GM19238 (cell line): ENCODE data around the gene KIAA0825.
"Not testable (repeated sequence)": the region's sequence is repeated elsewhere in the genome, so short reads cannot be mapped to it uniquely, and the experiment has no call there.

ENCODE experiments used
- DNase-seq: peaks from one replicate; pipeline ENCODE4 v3.0.0; 2011; ENCODE audit warnings: low spot score; ENCODE audit not compliant: insufficient read length

KIAA0825 gene

GRCh38 chr5:94181895-94182294 lies 436.5 kb downstream of the KIAA0825 start:
- no peak for DNase-seq

GRCh38 chr5:94180761-94181160 lies 437.6 kb downstream of the KIAA0825 start:
- DNase-seq = no peak

GRCh38 chr5:94175912-94176311 lies 442.5 kb downstream of the KIAA0825 start:
- no peak for DNase-seq

- no peak for DNase-seq
Measured at GRCh38 chr5:94174748-94175411, 443.5 kb downstream of the KIAA0825 start.

GRCh38 chr5:94173100-94173499 lies 445.3 kb downstream of the KIAA0825 start:
- no peak for DNase-seq

- not testable (repeated sequence) for DNase-seq
Measured at GRCh38 chr5:94171070-94171469, 447.3 kb downstream of the KIAA0825 start.

GRCh38 chr5:94170158-94170557 lies 448.2 kb downstream of the KIAA0825 start:
- not testable (repeated sequence) for DNase-seq

GRCh38 chr5:94168151-94168550 lies 450.3 kb downstream of the KIAA0825 start:
- DNase-seq = no peak

- DNase-seq = no peak
Measured at GRCh38 chr5:94161801-94162200, 456.6 kb downstream of the KIAA0825 start.

GRCh38 chr5:94159144-94159543 lies 459.3 kb downstream of the KIAA0825 start:
- DNase-seq = no peak

GRCh38 chr5:94157704-94158539 lies 460.5 kb downstream of the KIAA0825 start:
- DNase-seq = no peak

- DNase-seq = no peak
Measured at GRCh38 chr5:94154672-94155071, 463.7 kb downstream of the KIAA0825 start.

- no peak for DNase-seq
Measured at GRCh38 chr5:94153736-94154450, 464.5 kb downstream of the KIAA0825 start.

- DNase-seq = not testable (repeated sequence)
Measured at GRCh38 chr5:94143621-94144020, 474.8 kb downstream of the KIAA0825 start.

- DNase-seq = no peak
Measured at GRCh38 chr5:94140300-94140699, 478.1 kb downstream of the KIAA0825 start.

- DNase-seq = no peak
Measured at GRCh38 chr5:94130077-94130476, 488.3 kb downstream of the KIAA0825 start.

GRCh38 chr5:94125107-94125506 lies 493.3 kb downstream of the KIAA0825 start:
- no peak for DNase-seq

GRCh38 chr5:94116317-94116716 lies 502.1 kb downstream of the KIAA0825 start:
- DNase-seq = not testable (repeated sequence)

GRCh38 chr5:94113087-94113486 lies 505.3 kb downstream of the KIAA0825 start:
- no peak for DNase-seq

GRCh38 chr5:94111209-94112004 lies 507.0 kb downstream of the KIAA0825 start:
- DNase-seq = peak; percentile 80
